ENCODE results near the gene TMEM94. TPM values are rescaled to one million over a fixed set of nuclear protein-coding genes. Genes with fewer than 3 reads are reported as not detected.

Gene TMEM94
- total and polyA plus RNA-seq, 2 experiments from 2014 or later, result 43.5 to 53.5 TPM

GRCh38 chr17:75535119-75535537 is 78.7 kb downstream of the TMEM94 start:
- WGBS (ENCODE audit: low lambda C conversion rate, missing lambda C conversion rate), result 72% methylated on average over 15 of the region's 15 CpGs
- peak; percentile 53 for DNase-seq (ENCODE audit: low spot score)

GRCh38 chr17:75535871-75536270 is 79.4 kb downstream of the TMEM94 start:
- Histone ChIP-seq H3K9me2 (replicated peaks; ENCODE audit: insufficient read depth) (no peaks in the 10 kb centered on the region), H2AFZ (no peak overlapping the region), H3K27me3 (no peaks in the 10 kb centered on the region), H3K4me1 (ENCODE audit: insufficient read depth) (peaks cover 45% of the 10 kb centered on the region), H3K27ac (peak overlapping the region; percentile 81), H3K79me2 (peaks cover 77% of the 10 kb centered on the region), H3K4me2 (peak overlapping the region; percentile 19), H3K9me3 (ENCODE audit: low read depth) (no peaks in the 10 kb centered on the region), H4K20me1 (ENCODE audit: insufficient read depth, poor library complexity, severe bottlenecking) (peaks cover 3% of the 10 kb centered on the region), H3K36me3 (replicated peaks; ENCODE audit: insufficient read depth, low read depth) (no peaks in the 10 kb centered on the region), H3K4me3 (no peak overlapping the region)
- TF ChIP-seq EZH2 (IDR thresholded peaks at IDR 0.05; ENCODE audit: borderline replicate concordance) (no peak), EZH2phosphoT487 (IDR thresholded peaks at IDR 0.05; ENCODE audit: low read depth, severe bottlenecking, unreplicated experiment) (no peak), CTCF (IDR thresholded peaks at IDR 0.05; ENCODE audit: poor library complexity) (no peak)
- no peak for DNase-seq (ENCODE audit: low spot score)
- 91% methylated on average over 7 of the region's 8 CpGs for WGBS (ENCODE audit: low lambda C conversion rate, missing lambda C conversion rate)

More at GRCh38 chr17:75535119-75535537, 78.7 kb downstream of the TMEM94 start:
- TF ChIP-seq CTCF (IDR thresholded peaks at IDR 0.05; ENCODE audit: poor library complexity) (no peak), EZH2phosphoT487 (IDR thresholded peaks at IDR 0.05; ENCODE audit: low read depth, severe bottlenecking, unreplicated experiment) (no peak), EZH2 (IDR thresholded peaks at IDR 0.05; ENCODE audit: borderline replicate concordance) (no peak)
- H2AFZ ChIP-seq, result no peak overlapping the region
- H3K4me3 ChIP-seq, result no peak overlapping the region
- H3K27me3 ChIP-seq, result no peaks in the 10 kb centered on the region
- H4K20me1 ChIP-seq (ENCODE audit: insufficient read depth, poor library complexity, severe bottlenecking), result peaks cover 6% of the 10 kb centered on the region
- no peaks in the 10 kb centered on the region for H3K36me3 ChIP-seq (replicated peaks; ENCODE audit: insufficient read depth, low read depth)
- H3K79me2 ChIP-seq, result peaks cover 77% of the 10 kb centered on the region
- no peaks in the 10 kb centered on the region for H3K9me2 ChIP-seq (replicated peaks; ENCODE audit: insufficient read depth)
- H3K9me3 ChIP-seq (ENCODE audit: low read depth), result no peaks in the 10 kb centered on the region
- H3K4me1 ChIP-seq (ENCODE audit: insufficient read depth), result peaks cover 45% of the 10 kb centered on the region
- H3K4me2 ChIP-seq, result no peak overlapping the region
- H3K27ac ChIP-seq, result peak overlapping the region; percentile 81

- no peak for DNase-seq (ENCODE audit: low spot score)
- Histone ChIP-seq H3K9me2 (replicated peaks; ENCODE audit: insufficient read depth) (no peaks in the 10 kb centered on the region), H3K9me3 (ENCODE audit: low read depth) (no peaks in the 10 kb centered on the region), H2AFZ (no peak overlapping the region), H3K4me3 (no peak overlapping the region), H4K20me1 (ENCODE audit: insufficient read depth, poor library complexity, severe bottlenecking) (no peaks in the 10 kb centered on the region), H3K36me3 (replicated peaks; ENCODE audit: insufficient read depth, low read depth) (no peaks in the 10 kb centered on the region), H3K27ac (peak overlapping the region; percentile 81), H3K27me3 (no peaks in the 10 kb centered on the region), H3K4me2 (peak overlapping the region; percentile 19), H3K4me1 (ENCODE audit: insufficient read depth) (peaks cover 45% of the 10 kb centered on the region), H3K79me2 (peaks cover 78% of the 10 kb centered on the region)
- WGBS (ENCODE audit: low lambda C conversion rate, missing lambda C conversion rate), result 43% methylated on average over 10 of the region's 10 CpGs
- TF ChIP-seq CTCF (IDR thresholded peaks at IDR 0.05; ENCODE audit: poor library complexity) (no peak), EZH2 (IDR thresholded peaks at IDR 0.05; ENCODE audit: borderline replicate concordance) (no peak), EZH2phosphoT487 (IDR thresholded peaks at IDR 0.05; ENCODE audit: low read depth, severe bottlenecking, unreplicated experiment) (no peak)
Measured at GRCh38 chr17:75536366-75536765, 79.9 kb downstream of the TMEM94 start.

All from hepatocyte (in vitro differentiated cells).